Forelimb muscle (tissue), 1 donor: ENCODE results near the gene ZNF862. TPM values are rescaled to one million over a fixed set of nuclear protein-coding genes. Genes with fewer than 3 reads are reported as not detected.

ENCODE experiments used
- polyA plus RNA-seq: library from polyadenylated mRNA; unstranded; fragments of 120-200 nt; gene quantifications from one replicate; pipeline ENCODE4 v1.2.1, GENCODE V29; 2013; ENCODE audit not compliant: insufficient read length

ZNF862 gene
- polyA plus RNA-seq, 1 donor = 11.4 TPM

Other genes starting within 250 kb of the ZNF862 start
- gene ZNF467, start 64.8 kb upstream of the ZNF862 start, polyA plus RNA-seq = 7.4 TPM
- 8.0 TPM for gene ATP6V0E2, start 35.6 kb downstream of the ZNF862 start, polyA plus RNA-seq